ENCODE data around the gene PROB1.

The PROB1 gene

DNA sequence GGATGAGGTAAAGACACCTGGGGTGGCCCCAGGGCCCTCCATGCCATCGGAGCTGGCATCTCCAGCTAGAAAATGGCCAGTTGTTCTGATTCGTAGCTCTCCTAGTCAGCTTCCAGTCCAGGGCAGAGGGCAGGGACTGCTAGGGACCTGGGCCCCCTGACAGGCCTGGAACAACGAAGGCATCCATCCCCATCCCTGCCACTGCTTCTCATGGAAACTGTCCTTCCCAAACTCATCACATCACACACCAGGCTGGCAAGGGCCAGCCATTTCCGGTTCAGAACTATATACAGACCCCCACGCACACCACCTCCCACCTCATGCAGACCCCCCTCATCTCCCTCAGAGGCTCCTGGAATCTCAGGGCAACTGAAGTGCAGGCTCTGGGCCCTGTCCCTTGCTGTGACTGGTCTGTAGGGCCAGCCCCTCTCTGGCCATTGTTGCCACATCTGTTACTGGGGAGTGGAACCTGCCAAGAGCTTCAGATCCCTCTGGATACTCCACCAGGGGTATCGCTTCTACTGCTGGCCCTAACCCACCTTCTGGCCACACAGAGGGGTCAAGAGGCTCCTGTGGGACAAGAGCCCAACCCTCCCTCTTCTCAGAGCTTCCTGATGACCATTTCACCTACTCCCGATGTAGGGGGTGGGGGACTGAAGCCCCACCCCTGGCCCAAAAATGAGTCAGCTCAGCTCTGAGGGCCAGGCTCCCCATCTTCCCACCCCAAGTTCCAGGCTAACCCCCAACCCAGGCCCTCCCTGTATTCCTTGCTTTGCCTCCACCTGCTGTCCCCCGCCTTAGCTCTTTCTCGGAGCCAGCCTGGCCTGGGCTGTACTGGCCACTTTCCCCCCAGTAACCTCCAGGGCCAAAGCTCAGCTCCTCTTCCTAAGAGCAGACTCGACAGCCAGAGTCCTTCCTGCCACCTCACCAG is 4.0 kb downstream of the PROB1 start:
- no peak for TF ChIP-seq FOXM1 (IDR thresholded peaks at IDR 0.05; ENCODE audit: borderline replicate concordance, low read depth)
- TF ChIP-seq EP300 (IDR thresholded peaks at IDR 0.05; ENCODE audit: borderline replicate concordance) = no peak
- TF ChIP-seq TAF1 (IDR thresholded peaks at IDR 0.05; ENCODE audit: low read depth) = no peak
- TF ChIP-seq EGR1 (IDR thresholded peaks at IDR 0.05) = no peak
- TF ChIP-seq REST (IDR thresholded peaks at IDR 0.05; ENCODE audit: low read depth) = no peak
- TF ChIP-seq NFIC (IDR thresholded peaks at IDR 0.05) = no peak
- no peak for TF ChIP-seq YY1 (IDR thresholded peaks at IDR 0.05; ENCODE audit: low read depth)
- TF ChIP-seq CEBPB (IDR thresholded peaks at IDR 0.05) = no peak
- no peak for TF ChIP-seq TCF12 (IDR thresholded peaks at IDR 0.05; ENCODE audit: low read depth)
- no peak for TF ChIP-seq CREB1 (IDR thresholded peaks at IDR 0.05; ENCODE audit: low read depth)

DNA sequence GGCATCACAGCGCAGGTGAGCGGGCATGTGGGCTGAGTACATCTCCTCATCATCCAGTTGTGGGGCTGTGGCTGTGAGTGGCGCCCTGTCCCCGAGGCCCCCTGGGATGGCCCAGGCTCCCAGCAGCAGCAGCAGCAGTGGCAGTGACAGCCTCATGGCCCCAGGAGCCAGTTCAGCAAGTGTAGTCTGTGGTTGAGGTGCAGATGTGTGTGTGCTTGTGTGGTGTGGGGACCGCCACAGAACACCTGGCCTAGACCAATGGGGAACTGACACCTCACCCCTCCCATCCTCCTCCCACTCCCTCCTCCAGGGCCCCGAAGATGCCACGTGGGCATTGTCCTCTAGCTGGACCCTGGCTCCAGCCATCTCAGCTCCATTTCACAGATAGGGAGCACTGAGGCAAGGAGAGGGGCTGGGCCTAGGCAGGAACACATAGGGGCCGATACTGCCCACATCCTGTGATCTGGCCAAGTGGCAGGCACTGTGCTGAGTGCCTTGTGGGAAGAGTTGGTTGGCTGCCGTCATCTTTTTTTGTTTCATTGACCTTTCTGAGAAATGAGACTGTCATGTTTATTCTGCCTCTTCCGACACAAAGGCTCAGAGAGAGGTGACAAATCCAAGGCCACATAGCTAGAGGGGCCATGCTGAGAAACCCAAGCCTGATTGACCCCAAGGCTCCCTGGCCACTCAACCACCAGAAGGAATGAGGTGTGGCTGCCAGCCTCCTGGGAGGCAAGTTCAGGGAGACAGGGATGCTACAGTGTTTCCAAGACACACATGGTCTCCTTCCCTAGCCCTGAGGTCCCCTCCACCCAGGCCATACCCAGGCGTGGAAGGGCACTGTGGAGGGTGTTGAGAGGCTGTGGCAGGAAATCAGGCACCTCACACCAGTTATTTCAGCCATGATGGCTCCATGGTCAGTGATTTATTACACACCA is 4.9 kb downstream of the PROB1 start, which contains the start of gene MZB1:
MZB1 (minus strand) TSS at position 213 of the 938 bp plus-strand sequence; CDS start at position 156, 57 bp downstream.
- TF ChIP-seq YY1 (IDR thresholded peaks at IDR 0.05; ENCODE audit: low read depth) (no peak), CEBPB (IDR thresholded peaks at IDR 0.05) (no peak), TEAD4 (IDR thresholded peaks at IDR 0.05) (no peak), EP300 (IDR thresholded peaks at IDR 0.05; ENCODE audit: borderline replicate concordance) (no peak), TAF1 (IDR thresholded peaks at IDR 0.05; ENCODE audit: low read depth) (no peak), EGR1 (IDR thresholded peaks at IDR 0.05) (no peak), CREB1 (IDR thresholded peaks at IDR 0.05; ENCODE audit: low read depth) (no peak), REST (IDR thresholded peaks at IDR 0.05; ENCODE audit: low read depth) (no peak), NFIC (IDR thresholded peaks at IDR 0.05) (no peak)
- TF ChIP-seq, protein P1, sequence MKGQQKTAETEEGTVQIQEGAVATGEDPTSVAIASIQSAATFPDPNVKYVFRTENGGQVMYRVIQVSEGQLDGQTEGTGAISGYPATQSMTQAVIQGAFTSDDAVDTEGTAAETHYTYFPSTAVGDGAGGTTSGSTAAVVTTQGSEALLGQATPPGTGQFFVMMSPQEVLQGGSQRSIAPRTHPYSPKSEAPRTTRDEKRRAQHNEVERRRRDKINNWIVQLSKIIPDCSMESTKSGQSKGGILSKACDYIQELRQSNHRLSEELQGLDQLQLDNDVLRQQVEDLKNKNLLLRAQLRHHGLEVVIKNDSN (IDR thresholded peaks at IDR 0.05) = no peak

DNA sequence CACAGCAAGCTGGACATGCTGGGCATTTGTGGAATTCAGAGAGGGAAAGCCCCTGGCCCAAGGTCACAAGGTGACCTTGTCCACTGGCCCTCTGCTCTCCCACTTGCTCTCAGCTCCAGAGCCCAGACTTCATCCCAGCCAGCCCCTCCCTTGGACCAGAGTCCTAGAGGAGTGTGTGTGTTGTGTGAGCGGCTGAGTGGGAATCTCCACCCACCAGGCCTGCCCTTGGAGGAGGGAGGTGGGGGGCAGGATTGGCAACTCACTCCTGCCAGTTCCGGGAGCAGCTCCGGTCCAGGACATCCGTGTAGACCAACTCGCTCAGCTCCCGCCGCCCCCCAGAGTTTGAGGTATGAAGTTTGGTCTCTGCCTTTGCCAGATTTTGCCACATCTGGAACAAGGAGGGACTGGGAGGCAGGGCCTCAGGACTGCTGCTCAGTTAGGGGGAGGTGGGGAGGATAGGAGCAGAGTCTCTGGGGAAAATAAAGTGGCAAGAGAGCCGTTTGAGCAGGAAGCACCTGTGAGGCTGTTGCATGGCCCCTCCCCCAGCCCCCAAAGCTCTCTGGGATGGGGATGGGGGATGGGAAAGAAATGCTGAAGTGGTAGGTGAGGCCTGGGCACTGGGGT is 6.6 kb downstream of the PROB1 start:
- TF ChIP-seq YY1 (IDR thresholded peaks at IDR 0.05; ENCODE audit: low read depth) (no peak), NFIC (IDR thresholded peaks at IDR 0.05) (no peak), ZBTB7A (IDR thresholded peaks at IDR 0.05; ENCODE audit: low read depth) (no peak), REST (IDR thresholded peaks at IDR 0.05; ENCODE audit: low read depth) (no peak)

DNA sequence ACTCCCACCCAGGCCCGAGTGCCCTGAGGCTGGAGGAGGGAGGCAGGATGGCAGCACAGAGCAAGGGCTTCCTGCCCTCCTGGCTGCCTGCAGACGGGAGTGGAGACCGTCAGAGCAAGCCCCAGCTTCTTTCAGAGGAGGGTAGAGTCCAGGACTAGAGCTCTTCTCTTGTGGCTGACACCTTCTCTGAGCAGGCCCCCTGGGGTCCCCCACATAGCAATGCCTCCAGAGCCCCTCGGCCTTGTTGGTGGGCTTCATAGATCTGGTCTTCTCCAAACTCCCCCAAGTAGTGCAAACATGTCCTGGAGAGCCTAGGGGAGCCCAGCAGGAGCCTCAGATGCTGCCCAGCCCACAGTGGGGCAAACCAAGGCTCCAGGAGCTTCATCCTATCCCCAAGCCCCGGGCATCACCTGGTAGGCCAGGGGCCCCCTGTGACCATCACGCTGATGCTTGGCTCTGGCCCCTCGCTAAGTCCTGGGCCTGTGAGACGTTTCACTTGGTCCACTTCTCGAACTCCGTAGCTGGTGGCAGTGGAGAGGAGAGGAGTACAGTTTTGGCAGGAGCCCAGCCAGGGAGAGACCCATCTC is 7.2 kb downstream of the PROB1 start:
- TF ChIP-seq FOXM1 (IDR thresholded peaks at IDR 0.05; ENCODE audit: borderline replicate concordance, low read depth) = no peak
- TF ChIP-seq REST (IDR thresholded peaks at IDR 0.05; ENCODE audit: low read depth) = no peak
- TF ChIP-seq, protein P2, sequence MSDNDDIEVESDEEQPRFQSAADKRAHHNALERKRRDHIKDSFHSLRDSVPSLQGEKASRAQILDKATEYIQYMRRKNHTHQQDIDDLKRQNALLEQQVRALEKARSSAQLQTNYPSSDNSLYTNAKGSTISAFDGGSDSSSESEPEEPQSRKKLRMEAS (IDR thresholded peaks at IDR 0.05) = no peak
- no peak for TF ChIP-seq ZBTB7A (IDR thresholded peaks at IDR 0.05; ENCODE audit: low read depth)
- no peak for TF ChIP-seq TCF12 (IDR thresholded peaks at IDR 0.05; ENCODE audit: low read depth)
- TF ChIP-seq TEAD4 (IDR thresholded peaks at IDR 0.05) = no peak
- TF ChIP-seq CEBPB (IDR thresholded peaks at IDR 0.05) = no peak
- TF ChIP-seq YY1 (IDR thresholded peaks at IDR 0.05; ENCODE audit: low read depth) = no peak
- TF ChIP-seq, protein P1 (IDR thresholded peaks at IDR 0.05) = no peak
- no peak for TF ChIP-seq CREB1 (IDR thresholded peaks at IDR 0.05; ENCODE audit: low read depth)
